ENCODE data around the gene LENG9. TPM values are rescaled to one million over a fixed set of nuclear protein-coding genes. Genes with fewer than 3 reads are reported as not detected.

LENG9 gene
- total RNA-seq, 1 experiment from 2014 or later: 5.1 TPM

DNA sequence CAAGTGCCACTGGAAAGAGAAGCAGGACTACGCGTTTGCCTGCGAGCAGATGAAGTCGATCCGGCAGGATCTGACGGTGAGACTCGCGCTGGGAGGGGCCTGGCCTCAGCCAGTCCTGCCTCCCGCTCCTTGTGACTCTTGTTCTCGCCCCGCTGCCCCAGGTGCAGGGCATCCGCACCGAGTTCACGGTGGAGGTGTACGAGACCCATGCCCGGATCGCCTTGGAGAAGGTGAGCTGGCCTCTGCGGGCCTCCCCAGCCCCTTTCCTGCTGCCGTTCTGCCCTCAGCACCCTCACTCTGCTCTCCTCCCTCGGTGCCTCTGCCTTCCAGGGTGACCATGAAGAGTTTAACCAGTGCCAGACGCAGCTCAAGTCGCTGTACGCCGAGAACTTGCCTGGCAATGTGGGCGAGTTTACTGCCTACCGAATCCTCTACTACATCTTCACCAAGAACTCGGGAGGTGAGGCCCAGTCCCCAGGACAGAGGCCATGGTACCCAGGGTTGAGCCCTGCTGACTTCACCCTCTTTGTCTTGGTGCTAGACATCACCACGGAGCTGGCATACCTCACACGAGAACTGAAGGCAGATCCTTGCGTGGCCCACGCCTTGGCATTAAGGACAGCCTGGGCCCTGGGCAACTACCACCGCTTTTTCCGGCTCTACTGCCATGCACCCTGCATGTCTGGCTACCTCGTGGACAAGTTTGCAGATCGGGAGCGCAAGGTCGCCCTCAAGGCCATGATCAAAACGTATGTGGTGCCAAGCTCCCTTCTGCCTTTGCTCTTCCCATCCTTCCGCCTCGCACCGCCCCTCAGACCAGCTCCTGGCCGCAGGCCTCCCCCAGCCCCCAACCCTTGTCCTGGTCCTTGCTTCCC is 5.6 kb downstream of the LENG9 start:
- Histone ChIP-seq H3K4me3 (ENCODE audit: low read depth in 2 of 2, low read length in 2 of 2) (no peak overlapping the region), H3K27ac (ENCODE audit: low read length) (no peak overlapping the region), H3K27me3 (ENCODE audit: control insufficient read depth, insufficient read depth, low read length) (no peaks in the 10 kb centered on the region), H3K36me3 (ENCODE audit: control insufficient read depth, insufficient read depth, low read length) (peaks cover 20% of the 10 kb centered on the region; the same call in 1 of the 2 replicates), H3K4me1 (ENCODE audit: control insufficient read depth, insufficient read depth, low read length) (peaks cover 26% of the 10 kb centered on the region), H3K9me3 (ENCODE audit: control insufficient read depth, insufficient read depth, low read depth, low read length) (no peaks in the 10 kb centered on the region)
- no peak for ATAC-seq
- intact Hi-C loops (cut with micrococcal nuclease; ENCODE audit: unreplicated experiment): no loop called here
- BruUV-seq (replicated peaks): no TSS peak
- in situ Hi-C loops (cut with HindIII; ENCODE audit: low pct_unique_long_range_greater_than_20kb, low sequenced_read_pairs): no loop called here
- no peak for DNase-seq (ENCODE audit: low read depth, low spot score)
- ChIA-PET CTCF (no interaction called here), POLR2A (no interaction called here)
- TF ChIP-seq, protein P1, sequence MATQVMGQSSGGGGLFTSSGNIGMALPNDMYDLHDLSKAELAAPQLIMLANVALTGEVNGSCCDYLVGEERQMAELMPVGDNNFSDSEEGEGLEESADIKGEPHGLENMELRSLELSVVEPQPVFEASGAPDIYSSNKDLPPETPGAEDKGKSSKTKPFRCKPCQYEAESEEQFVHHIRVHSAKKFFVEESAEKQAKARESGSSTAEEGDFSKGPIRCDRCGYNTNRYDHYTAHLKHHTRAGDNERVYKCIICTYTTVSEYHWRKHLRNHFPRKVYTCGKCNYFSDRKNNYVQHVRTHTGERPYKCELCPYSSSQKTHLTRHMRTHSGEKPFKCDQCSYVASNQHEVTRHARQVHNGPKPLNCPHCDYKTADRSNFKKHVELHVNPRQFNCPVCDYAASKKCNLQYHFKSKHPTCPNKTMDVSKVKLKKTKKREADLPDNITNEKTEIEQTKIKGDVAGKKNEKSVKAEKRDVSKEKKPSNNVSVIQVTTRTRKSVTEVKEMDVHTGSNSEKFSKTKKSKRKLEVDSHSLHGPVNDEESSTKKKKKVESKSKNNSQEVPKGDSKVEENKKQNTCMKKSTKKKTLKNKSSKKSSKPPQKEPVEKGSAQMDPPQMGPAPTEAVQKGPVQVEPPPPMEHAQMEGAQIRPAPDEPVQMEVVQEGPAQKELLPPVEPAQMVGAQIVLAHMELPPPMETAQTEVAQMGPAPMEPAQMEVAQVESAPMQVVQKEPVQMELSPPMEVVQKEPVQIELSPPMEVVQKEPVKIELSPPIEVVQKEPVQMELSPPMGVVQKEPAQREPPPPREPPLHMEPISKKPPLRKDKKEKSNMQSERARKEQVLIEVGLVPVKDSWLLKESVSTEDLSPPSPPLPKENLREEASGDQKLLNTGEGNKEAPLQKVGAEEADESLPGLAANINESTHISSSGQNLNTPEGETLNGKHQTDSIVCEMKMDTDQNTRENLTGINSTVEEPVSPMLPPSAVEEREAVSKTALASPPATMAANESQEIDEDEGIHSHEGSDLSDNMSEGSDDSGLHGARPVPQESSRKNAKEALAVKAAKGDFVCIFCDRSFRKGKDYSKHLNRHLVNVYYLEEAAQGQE (IDR thresholded peaks at IDR 0.05; ENCODE audit: insufficient read depth in 1 of 2, low read depth in 2 of 2, low read length in 1 of 2): no peak

DNA sequence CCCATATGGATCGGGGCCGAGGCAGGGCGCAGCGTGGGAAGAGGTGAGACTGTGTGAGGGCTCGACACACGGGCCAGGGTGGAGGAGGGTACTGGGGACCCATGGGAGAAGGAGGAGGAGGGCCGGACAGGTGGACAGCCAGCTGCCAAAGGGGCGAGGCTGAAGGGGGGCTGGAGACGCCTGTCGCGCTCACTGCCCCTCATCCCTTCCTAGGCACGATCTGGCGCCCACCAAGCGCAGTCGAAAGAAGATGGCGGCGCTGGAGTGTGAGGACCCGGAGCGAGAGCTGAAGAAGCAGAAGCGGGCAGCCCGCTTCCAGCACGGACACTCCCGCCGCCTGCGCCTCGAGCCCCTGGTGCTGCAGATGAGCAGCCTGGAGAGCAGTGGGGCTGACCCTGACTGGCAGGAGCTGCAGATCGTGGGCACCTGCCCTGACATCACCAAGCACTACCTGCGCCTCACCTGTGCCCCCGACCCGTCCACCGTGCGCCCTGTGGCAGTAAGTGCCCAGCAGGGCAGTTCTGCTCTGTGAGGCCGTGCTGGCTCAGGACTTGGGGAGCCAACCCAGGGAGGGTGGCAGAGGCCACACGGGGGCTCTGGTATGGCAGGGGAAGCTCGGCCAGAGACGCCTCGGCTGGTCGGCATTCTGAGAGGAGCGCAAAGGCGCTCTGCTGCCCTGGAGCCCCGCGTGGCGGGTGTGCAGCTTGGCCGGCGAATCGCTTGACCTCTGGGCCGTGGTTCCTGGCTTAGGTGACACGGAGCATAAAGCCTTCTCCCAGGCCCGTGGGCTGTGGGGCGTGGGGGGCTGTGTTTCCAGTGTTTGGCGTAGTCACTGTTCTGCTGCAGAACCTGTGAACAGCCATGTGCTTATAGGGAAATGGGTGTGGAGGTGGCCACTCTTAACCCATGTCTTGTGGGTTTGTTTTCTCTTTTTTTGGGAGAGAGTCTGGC is 6.9 kb downstream of the LENG9 start:
- no peak for ATAC-seq
- TF ChIP-seq, protein P1 (IDR thresholded peaks at IDR 0.05; ENCODE audit: insufficient read depth in 1 of 2, low read depth in 2 of 2, low read length in 1 of 2): no peak
- TF ChIP-seq POLR2AphosphoS5 (IDR thresholded peaks at IDR 0.05; ENCODE audit: low read depth, low read length) (no peak), SIN3A (IDR thresholded peaks at IDR 0.05; ENCODE audit: borderline replicate concordance, insufficient read depth, low read depth, low read length) (no peak), TCF7L2 (IDR thresholded peaks at IDR 0.05; ENCODE audit: low read depth, low read length) (no peak)
- TF ChIP-seq, protein P2, sequence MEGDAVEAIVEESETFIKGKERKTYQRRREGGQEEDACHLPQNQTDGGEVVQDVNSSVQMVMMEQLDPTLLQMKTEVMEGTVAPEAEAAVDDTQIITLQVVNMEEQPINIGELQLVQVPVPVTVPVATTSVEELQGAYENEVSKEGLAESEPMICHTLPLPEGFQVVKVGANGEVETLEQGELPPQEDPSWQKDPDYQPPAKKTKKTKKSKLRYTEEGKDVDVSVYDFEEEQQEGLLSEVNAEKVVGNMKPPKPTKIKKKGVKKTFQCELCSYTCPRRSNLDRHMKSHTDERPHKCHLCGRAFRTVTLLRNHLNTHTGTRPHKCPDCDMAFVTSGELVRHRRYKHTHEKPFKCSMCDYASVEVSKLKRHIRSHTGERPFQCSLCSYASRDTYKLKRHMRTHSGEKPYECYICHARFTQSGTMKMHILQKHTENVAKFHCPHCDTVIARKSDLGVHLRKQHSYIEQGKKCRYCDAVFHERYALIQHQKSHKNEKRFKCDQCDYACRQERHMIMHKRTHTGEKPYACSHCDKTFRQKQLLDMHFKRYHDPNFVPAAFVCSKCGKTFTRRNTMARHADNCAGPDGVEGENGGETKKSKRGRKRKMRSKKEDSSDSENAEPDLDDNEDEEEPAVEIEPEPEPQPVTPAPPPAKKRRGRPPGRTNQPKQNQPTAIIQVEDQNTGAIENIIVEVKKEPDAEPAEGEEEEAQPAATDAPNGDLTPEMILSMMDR (IDR thresholded peaks at IDR 0.05): no peak
- intact Hi-C loops (cut with micrococcal nuclease; ENCODE audit: unreplicated experiment): no loop called here
- Histone ChIP-seq H3K36me3 (ENCODE audit: control insufficient read depth, insufficient read depth, low read length) (peaks cover 31% of the 10 kb centered on the region), H3K4me1 (ENCODE audit: control insufficient read depth, insufficient read depth, low read length) (peaks cover 15% of the 10 kb centered on the region), H3K4me3 (ENCODE audit: low read depth in 2 of 2, low read length in 2 of 2) (no peak overlapping the region), H3K27ac (ENCODE audit: low read length) (no peak overlapping the region), H3K9me3 (ENCODE audit: control insufficient read depth, insufficient read depth, low read depth, low read length) (no peaks in the 10 kb centered on the region), H3K27me3 (ENCODE audit: control insufficient read depth, insufficient read depth, low read length) (no peaks in the 10 kb centered on the region)
- BruUV-seq (replicated peaks): no TSS peak
- ChIA-PET POLR2A (no interaction called here), CTCF (no interaction called here)
- in situ Hi-C loops (cut with HindIII; ENCODE audit: low pct_unique_long_range_greater_than_20kb, low sequenced_read_pairs): no loop called here
- no peak for DNase-seq (ENCODE audit: low read depth, low spot score)

All from Panc1 (cell line).